Stimulated activated CD4-positive, alpha-beta T cell treated with anti-CD3 and anti-CD28 coated beads, Interleukin-1b, Interleukin-23, amount 100 ng/mL, for 1 hour (primary cell): ENCODE results near the gene IGF1.

Source experiments
- DNase-seq, 2 donors: peaks; one replicate each; pipeline ENCODE4 v3.0.0-alpha.2; 2020; ENCODE audit warnings: low read depth in 2 of 2

IGF1 gene

GRCh38 chr12:102497743-102498142, 17.4 kb upstream of the IGF1 start:
- DNase-seq, result no peak

DNA sequence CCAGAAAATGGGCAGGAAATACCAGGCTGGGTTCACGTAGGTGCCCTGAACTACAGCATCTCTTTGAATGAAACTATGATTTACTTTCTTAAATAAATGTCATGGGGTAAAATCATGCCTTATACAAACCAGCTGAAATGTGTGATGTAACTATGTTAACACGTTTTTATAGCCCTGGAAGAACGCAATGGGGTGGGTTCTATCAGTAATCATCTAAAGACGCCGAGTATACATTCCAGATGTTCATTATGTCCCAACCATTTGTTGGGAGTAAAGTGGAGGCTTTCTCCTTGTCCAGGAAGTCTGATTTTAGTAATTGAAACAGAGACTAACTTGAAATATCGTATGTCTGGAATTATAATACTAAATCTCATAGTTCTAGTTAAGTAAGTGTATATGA, 16.2 kb upstream of the IGF1 start:
- DNase-seq, result no peak

DNA sequence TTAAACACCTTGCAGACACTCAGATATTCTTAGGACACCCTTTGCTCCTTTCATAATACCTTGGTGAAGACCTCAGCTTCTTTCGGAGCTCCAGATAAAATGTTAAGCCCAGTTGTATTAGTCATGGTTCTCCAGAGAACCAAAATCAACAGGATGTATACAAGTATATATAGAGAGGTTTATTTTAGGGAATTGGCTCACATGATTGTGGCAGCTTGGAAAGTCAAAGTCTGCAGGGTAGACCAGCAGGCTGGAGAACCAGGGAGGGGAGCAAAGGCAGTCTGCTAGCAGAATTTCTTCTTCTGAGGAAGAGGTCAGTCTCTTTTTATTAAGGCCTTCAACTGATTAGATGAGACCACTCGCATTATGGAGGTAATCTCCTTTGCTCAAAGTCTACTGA, 6.9 kb upstream of the IGF1 start:
- DNase-seq, result no peak

- DNase-seq, result no peak
Measured at GRCh38 chr12:102486153-102486552, 5.8 kb upstream of the IGF1 start.

GRCh38 chr12:102484428-102484958, 4.1 kb upstream of the IGF1 start:
- peak in 1 of 2 donors; percentile 11 for DNase-seq

- DNase-seq, result no peak
Measured at GRCh38 chr12:102484017-102484416, 3.7 kb upstream of the IGF1 start.

- no peak for DNase-seq
Measured at GRCh38 chr12:102483466-102483865, 3.1 kb upstream of the IGF1 start.

GRCh38 chr12:102481705-102482425, 1.5 kb upstream of the IGF1 start:
- no peak for DNase-seq

DNA sequence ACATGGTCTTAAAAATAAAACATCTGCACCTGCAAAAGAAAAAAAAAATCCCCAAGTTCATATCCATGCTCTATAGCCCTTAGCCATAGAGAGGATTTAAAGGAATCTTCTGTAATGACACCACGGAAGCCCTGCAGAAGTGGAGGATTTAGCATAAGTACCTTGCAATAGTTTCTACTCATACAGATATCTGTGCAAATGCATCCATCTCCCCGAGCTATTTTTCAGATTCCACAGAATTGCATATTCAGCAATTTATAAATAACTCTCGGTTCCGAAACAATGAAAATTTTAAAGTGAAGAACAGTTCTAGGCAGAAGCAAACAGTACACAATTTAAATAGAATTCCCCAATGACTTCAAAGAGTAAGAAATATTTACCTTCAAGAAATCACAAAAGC, 424 bp downstream of the IGF1 start:
- no peak for DNase-seq

- DNase-seq, result no peak
Measured at GRCh38 chr12:102479099-102479885, 1.1 kb downstream of the IGF1 start.

DNA sequence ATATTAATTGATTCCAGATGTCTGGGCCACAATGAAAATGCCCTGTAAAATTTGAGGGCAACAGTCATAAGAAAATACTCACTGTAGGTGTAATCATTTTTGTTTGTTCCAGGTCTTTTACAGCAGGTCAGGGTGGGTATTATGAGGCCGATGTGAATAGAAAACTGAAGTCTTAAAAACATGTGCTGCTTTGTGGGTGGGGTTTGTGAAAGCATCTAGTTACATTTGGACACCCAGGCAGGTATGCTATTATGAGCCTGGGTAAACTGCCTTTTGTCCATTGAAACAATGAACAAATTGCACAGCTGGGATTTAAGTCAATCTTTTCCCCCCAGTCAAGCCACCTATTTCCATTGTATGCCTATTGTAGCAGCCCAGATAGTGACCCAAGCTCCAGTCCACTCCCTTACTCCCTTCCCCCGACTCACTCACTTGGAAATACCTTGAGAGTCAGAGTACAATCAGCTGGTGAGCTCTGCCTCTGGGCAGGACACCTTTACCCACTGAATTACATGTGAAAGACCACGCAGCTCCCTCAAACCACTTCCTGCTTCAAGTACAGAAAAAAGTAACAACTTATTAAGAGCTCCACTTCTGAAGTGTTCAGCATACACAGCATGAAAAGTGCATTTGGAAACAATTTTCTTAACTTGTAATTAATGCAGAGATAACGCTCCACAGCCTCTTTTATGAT, 1.8 kb downstream of the IGF1 start:
- no peak for DNase-seq

DNA sequence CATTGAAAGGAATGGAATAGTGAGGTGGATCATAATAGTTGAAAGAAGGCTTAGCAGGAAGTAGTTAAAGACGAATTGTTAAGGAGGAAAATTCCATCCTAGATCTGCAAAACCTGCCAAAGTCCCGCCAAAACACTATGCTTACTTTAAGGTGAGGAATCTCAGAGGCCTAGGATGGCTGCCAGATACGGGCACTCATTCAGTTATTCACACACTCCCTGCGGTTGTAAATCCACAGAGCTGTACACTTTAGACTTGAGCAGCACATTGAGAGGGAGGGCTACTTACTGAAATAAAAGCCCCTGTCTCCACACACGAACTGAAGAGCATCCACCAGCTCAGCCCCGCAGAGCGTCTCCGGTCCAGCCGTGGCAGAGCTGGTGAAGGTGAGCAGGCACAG, 5.0 kb downstream of the IGF1 start:
- DNase-seq, result no peak

GRCh38 chr12:102474438-102475064, 5.8 kb downstream of the IGF1 start:
- no peak for DNase-seq

DNA sequence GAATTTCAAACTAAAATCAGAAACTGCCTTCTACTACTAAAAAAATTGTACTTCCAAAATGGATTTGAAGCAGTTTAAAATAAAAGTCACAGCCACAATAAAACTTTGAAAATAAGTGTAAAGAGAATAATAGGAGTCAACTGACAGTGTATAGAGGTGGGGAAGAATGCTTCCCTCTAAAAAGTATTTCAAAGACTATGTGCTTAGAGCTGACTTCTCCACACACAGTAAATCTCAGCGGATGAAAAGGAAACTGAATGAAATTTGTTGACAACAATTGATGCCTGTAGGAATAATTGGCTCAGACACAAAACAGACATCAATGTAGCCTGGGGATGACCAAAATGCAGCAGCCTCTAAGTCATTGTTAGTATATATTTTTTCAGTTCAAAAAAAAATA, 7.9 kb downstream of the IGF1 start:
- DNase-seq, result no peak

GRCh38 chr12:102471556-102471955, 8.8 kb downstream of the IGF1 start:
- DNase-seq, result no peak

DNA sequence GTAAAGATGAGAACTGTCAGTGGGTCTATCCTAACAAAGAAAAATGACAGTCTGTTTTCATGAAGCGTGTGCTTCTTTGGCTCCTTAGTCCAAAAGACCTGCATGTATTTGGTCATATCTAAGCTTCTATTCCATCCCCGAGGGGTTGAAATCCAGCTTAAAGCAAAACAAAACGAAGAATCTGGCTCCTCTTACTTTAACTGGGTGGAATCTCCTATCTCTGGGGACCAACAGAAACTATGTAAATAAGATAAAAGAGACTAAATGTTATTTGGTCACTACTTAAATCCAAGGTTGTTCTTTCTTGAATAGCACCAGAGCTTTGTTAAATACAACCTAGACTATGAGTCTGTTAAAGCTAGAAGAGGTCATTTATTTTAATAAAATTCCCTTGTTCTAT, 9.4 kb downstream of the IGF1 start:
- no peak for DNase-seq

DNA sequence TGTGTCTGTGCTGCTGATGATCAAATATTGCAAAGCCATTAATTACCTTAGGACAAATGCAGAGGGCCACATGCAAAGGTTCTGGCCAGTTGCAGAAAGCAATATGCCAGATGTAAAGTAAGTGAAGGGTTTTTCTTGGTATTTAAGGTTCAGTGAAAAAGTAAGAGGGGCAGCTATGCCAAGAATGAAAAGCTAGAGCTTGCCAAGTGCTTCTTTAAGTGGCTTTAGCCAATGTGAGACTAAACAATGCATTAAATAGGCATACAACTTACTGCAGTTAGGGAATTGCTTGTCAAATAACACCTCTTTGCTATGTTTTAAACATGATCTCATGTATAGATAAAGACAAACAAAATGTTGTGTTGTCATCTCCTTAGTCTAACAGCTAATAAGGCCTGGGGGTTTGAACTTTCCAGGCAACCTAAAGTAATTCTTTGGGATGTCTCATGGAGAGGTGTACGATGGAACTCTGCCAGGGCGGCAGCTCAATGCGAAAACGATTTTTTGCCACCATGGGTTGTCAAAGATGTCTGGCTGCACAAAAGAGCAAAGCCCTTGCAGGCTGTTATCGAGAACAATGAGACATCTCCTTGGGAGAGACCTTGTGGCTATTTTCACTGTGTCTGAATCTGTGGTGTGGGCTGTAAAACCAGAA, 12.0 kb downstream of the IGF1 start:
- DNase-seq, result no peak

DNA sequence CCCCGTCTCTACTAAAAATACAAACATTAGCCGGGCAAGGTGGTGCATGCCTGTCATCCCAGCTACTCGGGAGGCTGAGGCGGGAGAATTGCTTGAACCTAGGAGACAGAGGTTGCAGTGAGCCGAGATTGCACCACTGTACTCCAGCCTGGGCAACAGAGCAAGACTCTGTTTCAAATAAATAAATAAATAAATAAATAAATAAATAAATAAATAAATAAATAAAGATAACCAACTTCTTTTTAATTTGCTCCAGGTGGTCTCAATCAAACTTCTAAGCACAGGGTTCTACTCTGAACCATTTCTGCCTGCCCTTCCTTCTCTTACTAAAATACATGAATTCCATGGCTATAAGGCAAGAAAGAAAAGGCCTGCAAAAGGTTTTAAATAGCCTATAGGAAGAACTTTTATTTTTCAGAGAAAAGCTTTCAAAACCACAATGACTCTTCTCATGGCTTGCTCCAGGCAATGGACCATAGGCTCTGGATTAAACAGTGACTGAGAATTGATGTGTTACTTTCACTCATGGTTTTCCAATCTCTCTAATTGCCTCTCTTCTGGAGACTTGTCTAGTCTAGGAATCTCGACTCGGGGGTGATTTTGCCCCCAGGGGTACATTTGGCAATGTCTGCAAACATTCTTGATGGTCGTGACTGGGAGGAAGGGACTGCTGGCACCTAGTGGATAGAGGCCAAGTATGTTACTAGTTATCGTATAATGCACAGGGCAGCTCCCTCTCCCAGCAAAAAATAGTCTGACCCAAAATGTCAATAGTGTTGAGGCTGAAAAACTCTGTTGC, 14.4 kb downstream of the IGF1 start:
- no peak for DNase-seq

DNA sequence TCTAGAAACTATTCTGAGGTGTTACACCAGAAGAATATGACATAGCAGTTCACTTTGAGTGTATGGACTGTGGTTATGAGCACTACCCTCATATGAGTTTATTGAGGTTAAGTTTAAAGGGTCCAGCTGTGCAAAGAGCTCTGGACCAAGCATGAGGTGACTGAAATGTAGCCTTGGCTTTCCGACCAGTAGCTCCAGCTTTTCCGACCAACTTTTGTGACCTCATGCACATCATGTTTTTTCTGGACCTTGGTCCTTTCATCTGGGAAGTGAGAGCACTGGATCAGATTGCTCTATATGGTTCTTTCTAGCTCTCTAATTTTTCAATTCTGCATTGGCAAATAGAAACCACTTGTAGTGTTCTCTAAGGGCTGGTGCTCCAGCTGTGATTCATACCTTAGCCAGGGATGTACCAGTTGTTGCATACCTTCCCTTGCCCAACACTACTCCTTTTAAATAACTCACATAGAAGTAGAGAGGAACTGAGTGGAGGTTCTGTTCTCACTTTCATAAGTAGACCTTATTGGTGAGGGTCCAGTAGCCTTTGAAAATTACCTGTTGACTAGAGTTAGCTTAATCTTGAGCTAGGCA, 16.6 kb downstream of the IGF1 start:
- no peak for DNase-seq

GRCh38 chr12:102462795-102463465, 17.4 kb downstream of the IGF1 start:
- no peak for DNase-seq
